ENCODE measurements around the gene TGFB2.

DNA sequence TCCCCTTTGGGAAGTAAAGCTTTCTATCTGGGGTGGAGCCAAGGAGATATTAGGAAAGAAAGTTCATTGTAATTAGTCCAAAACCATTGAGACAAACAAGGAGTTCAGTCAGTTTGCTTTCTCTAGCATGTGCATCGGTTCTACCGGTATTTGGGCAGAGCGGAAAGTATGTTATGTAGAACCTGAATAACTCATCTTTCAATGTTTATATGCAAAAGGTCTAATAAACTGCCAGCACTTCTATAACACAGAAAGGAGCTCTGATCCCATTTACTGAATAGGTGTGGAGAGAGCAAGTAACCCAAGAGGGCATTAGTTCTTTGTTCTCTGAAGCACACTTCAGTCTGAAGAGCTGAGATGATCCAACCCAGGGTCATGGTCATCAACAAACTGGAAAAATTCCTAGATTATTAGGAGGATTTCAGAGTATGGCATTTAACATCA, 3.5 kb downstream of the TGFB2 start:
- TF ChIP-seq, protein P1, sequence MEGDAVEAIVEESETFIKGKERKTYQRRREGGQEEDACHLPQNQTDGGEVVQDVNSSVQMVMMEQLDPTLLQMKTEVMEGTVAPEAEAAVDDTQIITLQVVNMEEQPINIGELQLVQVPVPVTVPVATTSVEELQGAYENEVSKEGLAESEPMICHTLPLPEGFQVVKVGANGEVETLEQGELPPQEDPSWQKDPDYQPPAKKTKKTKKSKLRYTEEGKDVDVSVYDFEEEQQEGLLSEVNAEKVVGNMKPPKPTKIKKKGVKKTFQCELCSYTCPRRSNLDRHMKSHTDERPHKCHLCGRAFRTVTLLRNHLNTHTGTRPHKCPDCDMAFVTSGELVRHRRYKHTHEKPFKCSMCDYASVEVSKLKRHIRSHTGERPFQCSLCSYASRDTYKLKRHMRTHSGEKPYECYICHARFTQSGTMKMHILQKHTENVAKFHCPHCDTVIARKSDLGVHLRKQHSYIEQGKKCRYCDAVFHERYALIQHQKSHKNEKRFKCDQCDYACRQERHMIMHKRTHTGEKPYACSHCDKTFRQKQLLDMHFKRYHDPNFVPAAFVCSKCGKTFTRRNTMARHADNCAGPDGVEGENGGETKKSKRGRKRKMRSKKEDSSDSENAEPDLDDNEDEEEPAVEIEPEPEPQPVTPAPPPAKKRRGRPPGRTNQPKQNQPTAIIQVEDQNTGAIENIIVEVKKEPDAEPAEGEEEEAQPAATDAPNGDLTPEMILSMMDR (IDR thresholded peaks at IDR 0.05): no peak
- TF ChIP-seq POLR2A (IDR thresholded peaks at IDR 0.05) (no peak), POLR2AphosphoS5 (IDR thresholded peaks at IDR 0.05) (no peak)

Measured in stomach (tissue), 4 donors.